CD4-positive, alpha-beta T cell (primary cell): ENCODE results near the gene PUDP. TPM values are rescaled to one million over a fixed set of nuclear protein-coding genes. Genes with fewer than 3 reads are reported as not detected.

Source experiments
- ATAC-seq: fragments of 200-7000 bp; cut with Tn5 transposase; one replicate; pipeline ENCODE4 v1.10.0; 2022; ENCODE audit warnings: mild to moderate bottlenecking; ENCODE audit not compliant: poor library complexity
- CTCF ChIA-PET: fragments of 350-600 bp; sonication (Branson Sonifier 250); formaldehyde crosslinking; loops from one replicate; lab custom pipeline; 2021; ENCODE audit warnings: antibody characterized with exemption, inconsistent platforms; lab: Charles Lee
- POLR2A ChIA-PET: fragments of 350-600 bp; sonication (Branson Sonifier 250); formaldehyde crosslinking; loops from one replicate; lab custom pipeline; 2021; ENCODE audit warnings: antibody characterized with exemption, inconsistent platforms; lab: Charles Lee
- DNase-seq, 14 experiments: peaks; one replicate each; pipeline ENCODE4 v3.0.0-alpha.2; 2013 to 2020; ENCODE audit warnings: mixed read lengths in 2 of 14
- H3K27ac ChIP-seq, 2 donors: one replicate each; pipeline versions ENCODE4 v1.5.1 to v1.7.0; 2013; ENCODE audit warnings: low read length in 2 of 2, low read depth in 1 of 2, mild to moderate bottlenecking in 1 of 2
- H3K27me3 ChIP-seq, 2 experiments: 1 replicate in 1 of 2; 2 replicates in 1 of 2; pipeline versions ENCODE4 v1.6.1 to v1.7.0; 2013; ENCODE audit warnings: low read length in 2 of 2, control low read depth in 1 of 2, mild to moderate bottlenecking in 1 of 2, moderate library complexity in 1 of 2; ENCODE audit not compliant: insufficient read depth in 2 of 2, control insufficient read depth in 1 of 2
- H3K36me3 ChIP-seq: one replicate; pipeline ENCODE4 v1.6.1; 2013; ENCODE audit warnings: low read length, control low read depth; ENCODE audit not compliant: insufficient read depth
- H3K4me1 ChIP-seq: one replicate; pipeline ENCODE4 v1.6.1; 2013; ENCODE audit warnings: low read length, control low read depth; ENCODE audit not compliant: insufficient read depth
- H3K4me3 ChIP-seq: one replicate; pipeline ENCODE4 v1.5.1; 2013; ENCODE audit warnings: mild to moderate bottlenecking, low read length, moderate library complexity
- H3K9me3 ChIP-seq, 2 experiments: 1 replicate in 1 of 2; 2 replicates in 1 of 2; pipeline versions ENCODE4 v1.6.1 to v1.7.0; 2013; ENCODE audit warnings: low read length in 2 of 2, mild to moderate bottlenecking in 2 of 2, control low read depth in 1 of 2, moderate library complexity in 1 of 2; ENCODE audit not compliant: control insufficient read depth in 1 of 2, insufficient read depth in 1 of 2
- H3K27ac Mint-ChIP-seq: one replicate; pipeline ENCODE4 v1.8.0; 2020; ENCODE audit warnings: mixed read lengths
- H3K27me3 Mint-ChIP-seq: one replicate; pipeline ENCODE4 v1.8.0; 2021; ENCODE audit warnings: mixed read lengths
- H3K36me3 Mint-ChIP-seq: one replicate; pipeline ENCODE4 v1.8.0; 2021; ENCODE audit warnings: low read depth, mixed read lengths
- H3K4me1 Mint-ChIP-seq: one replicate; pipeline ENCODE4 v1.8.0; 2021; ENCODE audit warnings: low read depth, mixed read lengths
- H3K4me3 Mint-ChIP-seq: one replicate; pipeline ENCODE4 v1.8.0; 2020; ENCODE audit warnings: mild to moderate bottlenecking, mixed read lengths
- H3K9me3 Mint-ChIP-seq: one replicate; pipeline ENCODE4 v1.8.0; 2020; ENCODE audit warnings: mixed read lengths
- intact Hi-C, 2 experiments: fragments of 100-400 bp; cut with DNase I in 1 of 2; cut with micrococcal nuclease in 1 of 2; formaldehyde crosslinking; loops; one replicate each; pipeline versions ENCODE4 v1.15.1 to v1.9.0; 2023 to 2025; cut with DNase I, micrococcal nuclease
- total RNA-seq, 174 experiments: library from RNA in 2 of 174; stranded (reverse) in 2 of 174; gene quantifications; one replicate each; pipeline ENCODE4 v1.2.3 and lab custom pipeline; 2021 to 2026
- TF ChIP-seq, protein P1 (sequence below): fragments of 200-600 bp; IDR thresholded peaks from one replicate; pipeline ENCODE4 v1.8.0; 2022; ENCODE audit warnings: antibody characterized with exemption, mild to moderate bottlenecking

Gene PUDP
- total RNA-seq, 2 experiments from 2014 or later, result 3.2 to 3.5 TPM

DNA sequence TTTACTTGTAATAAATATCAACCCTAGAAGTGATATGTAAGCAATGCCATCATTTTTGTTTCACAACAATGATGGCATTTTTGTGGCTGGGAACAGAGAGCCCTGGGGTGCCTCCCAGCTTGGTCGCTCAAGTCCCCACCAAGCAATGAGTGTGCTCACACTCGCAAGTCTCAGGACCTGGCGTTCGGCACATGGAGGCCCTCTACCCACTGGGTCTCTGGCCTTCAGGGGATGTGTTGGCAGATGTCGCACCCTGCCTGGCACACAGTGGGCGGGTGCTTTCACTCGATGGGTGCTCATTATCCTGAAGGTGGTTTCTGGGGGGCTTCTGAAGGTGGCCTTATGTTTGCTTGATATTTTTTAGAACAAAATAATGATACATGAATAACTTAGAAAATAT lies 75.1 kb downstream of the PUDP start:
- Mint-ChIP-seq H3K27ac (no peak overlapping the region), H3K4me3 (no peak overlapping the region), H3K9me3 (no peaks in the 10 kb centered on the region), H3K36me3 (peaks cover 9% of the 10 kb centered on the region), H3K4me1 (peaks cover 34% of the 10 kb centered on the region), H3K27me3 (no peaks in the 10 kb centered on the region)
- Histone ChIP-seq H3K36me3 (peaks cover 15% of the 10 kb centered on the region), H3K27ac (no peak overlapping the region), H3K9me3 (no peaks in the 10 kb centered on the region), H3K4me1 (peaks cover 17% of the 10 kb centered on the region), H3K4me3 (no peak overlapping the region), H3K27me3 (no peaks in the 10 kb centered on the region)
- intact Hi-C loops, result no loop called here
- POLR2A ChIA-PET, result no interaction called here
- CTCF ChIA-PET, result interaction anchor here (0.7 kb wide), 1 partner anchor 864 kb away, joined by 3 read pairs; no protein-coding TSS in a partner anchor
- TF ChIP-seq, protein P1, sequence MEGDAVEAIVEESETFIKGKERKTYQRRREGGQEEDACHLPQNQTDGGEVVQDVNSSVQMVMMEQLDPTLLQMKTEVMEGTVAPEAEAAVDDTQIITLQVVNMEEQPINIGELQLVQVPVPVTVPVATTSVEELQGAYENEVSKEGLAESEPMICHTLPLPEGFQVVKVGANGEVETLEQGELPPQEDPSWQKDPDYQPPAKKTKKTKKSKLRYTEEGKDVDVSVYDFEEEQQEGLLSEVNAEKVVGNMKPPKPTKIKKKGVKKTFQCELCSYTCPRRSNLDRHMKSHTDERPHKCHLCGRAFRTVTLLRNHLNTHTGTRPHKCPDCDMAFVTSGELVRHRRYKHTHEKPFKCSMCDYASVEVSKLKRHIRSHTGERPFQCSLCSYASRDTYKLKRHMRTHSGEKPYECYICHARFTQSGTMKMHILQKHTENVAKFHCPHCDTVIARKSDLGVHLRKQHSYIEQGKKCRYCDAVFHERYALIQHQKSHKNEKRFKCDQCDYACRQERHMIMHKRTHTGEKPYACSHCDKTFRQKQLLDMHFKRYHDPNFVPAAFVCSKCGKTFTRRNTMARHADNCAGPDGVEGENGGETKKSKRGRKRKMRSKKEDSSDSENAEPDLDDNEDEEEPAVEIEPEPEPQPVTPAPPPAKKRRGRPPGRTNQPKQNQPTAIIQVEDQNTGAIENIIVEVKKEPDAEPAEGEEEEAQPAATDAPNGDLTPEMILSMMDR, result no peak
- ATAC-seq (no peak), DNase-seq (no peak)

DNA sequence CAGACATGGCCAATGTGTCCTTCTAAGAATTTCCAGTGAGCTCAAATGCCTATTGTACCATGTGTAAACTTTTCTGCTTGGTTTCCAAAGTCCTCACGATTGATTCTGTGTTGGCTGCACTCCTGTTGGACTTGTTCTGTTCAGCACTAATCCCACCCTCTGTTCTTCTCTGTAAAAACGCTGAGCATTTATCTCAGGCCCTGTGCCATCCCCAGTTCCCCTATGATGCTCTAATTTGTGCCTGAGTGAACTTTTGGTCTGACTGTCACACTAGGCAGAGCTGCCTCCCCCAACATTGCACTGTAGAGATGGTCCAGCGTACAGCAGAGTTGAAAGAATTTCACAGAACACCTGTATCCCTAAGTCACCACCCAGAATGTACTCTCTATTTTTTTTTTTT lies 76.6 kb downstream of the PUDP start:
- Mint-ChIP-seq H3K4me1 (peaks cover 42% of the 10 kb centered on the region), H3K27me3 (no peaks in the 10 kb centered on the region), H3K27ac (no peak overlapping the region), H3K9me3 (no peaks in the 10 kb centered on the region), H3K4me3 (no peak overlapping the region), H3K36me3 (peaks cover 13% of the 10 kb centered on the region)
- no peak overlapping the region for H3K27ac ChIP-seq
- no peak for DNase-seq
- H3K9me3 ChIP-seq, result no peaks in the 10 kb centered on the region
- TF ChIP-seq, protein P1, result no peak
- H3K4me1 ChIP-seq, result peaks cover 17% of the 10 kb centered on the region
- H3K4me3 ChIP-seq, result no peak overlapping the region
- peaks cover 10% of the 10 kb centered on the region for H3K36me3 ChIP-seq
- no peaks in the 10 kb centered on the region for H3K27me3 ChIP-seq
- intact Hi-C loops, result no loop called here
- ChIA-PET CTCF (interaction anchor here (1.1 kb wide), 1 partner anchor 9 kb away, joined by 3 read pairs; no protein-coding TSS in a partner anchor), POLR2A (no interaction called here)
- no peak for ATAC-seq

DNA sequence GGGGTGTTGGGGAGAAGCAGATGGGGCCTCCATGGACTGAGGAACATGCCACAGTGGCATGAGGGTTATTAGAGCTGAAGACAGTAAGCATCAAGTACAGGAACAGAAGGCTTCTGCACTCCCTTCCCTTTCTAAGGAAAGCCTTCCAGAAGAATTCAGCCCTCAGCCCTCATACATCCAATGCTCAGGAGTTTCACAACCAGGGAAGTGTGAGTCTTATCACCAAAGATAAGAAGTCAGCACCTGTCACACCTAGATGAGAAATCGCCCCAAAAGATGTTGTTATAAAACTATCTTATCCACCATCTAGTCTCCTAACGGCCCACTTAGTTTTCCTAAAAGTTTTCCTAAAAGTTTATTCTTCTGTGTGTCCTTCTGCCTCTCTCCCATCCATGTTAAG lies 78.4 kb downstream of the PUDP start:
- CTCF ChIA-PET, result no interaction called here

More for the DNA sequence above, 78.4 kb downstream of the PUDP start:
- Mint-ChIP-seq H3K4me1 (peaks cover 42% of the 10 kb centered on the region), H3K36me3 (peaks cover 13% of the 10 kb centered on the region), H3K27ac (no peak overlapping the region), H3K4me3 (no peak overlapping the region), H3K9me3 (no peaks in the 10 kb centered on the region), H3K27me3 (no peaks in the 10 kb centered on the region)
- POLR2A ChIA-PET, result no interaction called here
- TF ChIP-seq, protein P1, result no peak
- no peaks in the 10 kb centered on the region for H3K27me3 ChIP-seq
- H3K9me3 ChIP-seq, result no peaks in the 10 kb centered on the region
- H3K36me3 ChIP-seq, result peaks cover 1% of the 10 kb centered on the region
- H3K27ac ChIP-seq, result no peak overlapping the region
- peaks cover 15% of the 10 kb centered on the region for H3K4me1 ChIP-seq
- intact Hi-C loops, result no loop called here
- no peak overlapping the region for H3K4me3 ChIP-seq
- DNase-seq, result no peak
- no peak for ATAC-seq
